Stimulated activated CD8-positive, alpha-beta memory T cell treated with anti-CD3 and anti-CD28 coated beads, Interleukin-2, amount 100 ng/mL, for 1 hour (primary cell): ENCODE data around the gene CNTNAP5.

Source experiments
- DNase-seq, 2 donors: peaks; one replicate each; pipeline ENCODE4 v3.0.0-alpha.2; 2020; ENCODE audit warnings: low read depth in 2 of 2

Gene CNTNAP5

GRCh38 chr2:124025171-124025580 is at the start of gene CNTNAP5:
CNTNAP5 (plus strand) TSS chr2:124025287; CDS start chr2:124025651, 364 bp downstream.
- no peak for DNase-seq

- no peak for DNase-seq
Observed at GRCh38 chr2:123976054-123976648, 48.9 kb upstream of the CNTNAP5 start.

- DNase-seq, result peak in 1 of 2 donors; percentile 0
Observed at GRCh38 chr2:123993728-123994323, 31.3 kb upstream of the CNTNAP5 start.

- DNase-seq, result no peak
Observed at GRCh38 chr2:123999681-124000080, 25.4 kb upstream of the CNTNAP5 start.

GRCh38 chr2:124001696-124002430 is 23.2 kb upstream of the CNTNAP5 start:
- DNase-seq, result no peak

- DNase-seq, result no peak
Observed at GRCh38 chr2:124018890-124019289, 6.2 kb upstream of the CNTNAP5 start.

GRCh38 chr2:124024561-124025170 is 421 bp upstream of the CNTNAP5 start:
- DNase-seq, result no peak

GRCh38 chr2:124025891-124026434 is 876 bp downstream of the CNTNAP5 start:
- no peak for DNase-seq

- DNase-seq, result no peak
Observed at GRCh38 chr2:124026503-124026902, 1.4 kb downstream of the CNTNAP5 start.

- DNase-seq, result no peak
Observed at GRCh38 chr2:124027182-124027581, 2.1 kb downstream of the CNTNAP5 start.

GRCh38 chr2:124032799-124033198 is 7.7 kb downstream of the CNTNAP5 start:
- DNase-seq, result no peak

GRCh38 chr2:124034265-124034664 is 9.2 kb downstream of the CNTNAP5 start:
- no peak for DNase-seq

GRCh38 chr2:124035001-124035400 is 9.9 kb downstream of the CNTNAP5 start:
- DNase-seq, result no peak

GRCh38 chr2:124039032-124039431 is 13.9 kb downstream of the CNTNAP5 start:
- DNase-seq, result no peak

GRCh38 chr2:124039762-124040291 is 14.7 kb downstream of the CNTNAP5 start:
- DNase-seq, result no peak

- no peak for DNase-seq
Observed at GRCh38 chr2:124045894-124046293, 20.8 kb downstream of the CNTNAP5 start.

GRCh38 chr2:124046332-124046731 is 21.2 kb downstream of the CNTNAP5 start:
- DNase-seq, result no peak

GRCh38 chr2:124048102-124048501 is 23.0 kb downstream of the CNTNAP5 start:
- no peak for DNase-seq

GRCh38 chr2:124048664-124049063 is 23.6 kb downstream of the CNTNAP5 start:
- no peak for DNase-seq

GRCh38 chr2:124049136-124049535 is 24.0 kb downstream of the CNTNAP5 start:
- no peak for DNase-seq

GRCh38 chr2:124050833-124051497 is 25.9 kb downstream of the CNTNAP5 start:
- no peak for DNase-seq
